C4-2B (cell line): ENCODE data around the gene UNC119.
"Not testable (repeated sequence)": the region's sequence is repeated elsewhere in the genome, so short reads cannot be mapped to it uniquely, and the experiment has no call there.

ENCODE experiments used
- ZFX ChIP-seq: fragments of 450-650 bp; IDR thresholded peaks from 2 replicates; pipeline ENCODE4 v1.6.1; 2017
- TF ChIP-seq, protein P1 (sequence below): fragments of 450-650 bp; conservative IDR thresholded peaks from 2 replicates; pipeline ENCODE4 v1.5.1; 2017; ENCODE audit warnings: mild to moderate bottlenecking

- TF ChIP-seq, protein P1, sequence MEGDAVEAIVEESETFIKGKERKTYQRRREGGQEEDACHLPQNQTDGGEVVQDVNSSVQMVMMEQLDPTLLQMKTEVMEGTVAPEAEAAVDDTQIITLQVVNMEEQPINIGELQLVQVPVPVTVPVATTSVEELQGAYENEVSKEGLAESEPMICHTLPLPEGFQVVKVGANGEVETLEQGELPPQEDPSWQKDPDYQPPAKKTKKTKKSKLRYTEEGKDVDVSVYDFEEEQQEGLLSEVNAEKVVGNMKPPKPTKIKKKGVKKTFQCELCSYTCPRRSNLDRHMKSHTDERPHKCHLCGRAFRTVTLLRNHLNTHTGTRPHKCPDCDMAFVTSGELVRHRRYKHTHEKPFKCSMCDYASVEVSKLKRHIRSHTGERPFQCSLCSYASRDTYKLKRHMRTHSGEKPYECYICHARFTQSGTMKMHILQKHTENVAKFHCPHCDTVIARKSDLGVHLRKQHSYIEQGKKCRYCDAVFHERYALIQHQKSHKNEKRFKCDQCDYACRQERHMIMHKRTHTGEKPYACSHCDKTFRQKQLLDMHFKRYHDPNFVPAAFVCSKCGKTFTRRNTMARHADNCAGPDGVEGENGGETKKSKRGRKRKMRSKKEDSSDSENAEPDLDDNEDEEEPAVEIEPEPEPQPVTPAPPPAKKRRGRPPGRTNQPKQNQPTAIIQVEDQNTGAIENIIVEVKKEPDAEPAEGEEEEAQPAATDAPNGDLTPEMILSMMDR = not testable (repeated sequence)
- not testable (repeated sequence) for TF ChIP-seq ZFX
Observed at GRCh38 chr17:28576016-28576415, 23.6 kb upstream of the UNC119 start.
